Measurements from ENCODE around the gene CACNA1C.

Gene CACNA1C

DNA sequence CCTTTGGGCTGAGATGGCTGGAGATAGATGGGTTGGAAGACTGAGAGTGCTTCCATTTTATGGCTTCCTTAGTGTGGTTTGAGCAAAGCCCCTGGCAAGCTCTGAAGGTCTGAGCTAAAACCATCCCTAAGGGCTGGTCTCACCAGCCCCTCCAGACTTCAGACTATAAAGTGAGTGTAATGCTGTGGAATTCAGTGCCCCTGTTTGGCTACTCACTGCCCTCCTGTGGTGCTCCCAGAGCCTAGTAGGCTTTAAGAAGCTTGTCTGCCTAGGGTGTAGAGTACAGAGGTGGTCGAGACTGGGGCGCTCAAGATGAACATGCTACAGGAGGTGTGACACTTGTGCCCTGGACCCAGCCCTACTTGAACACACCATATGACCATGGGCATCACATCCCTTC is 495.3 kb downstream of the CACNA1C start:
- H3K9me3 ChIP-seq (replicated peaks; ENCODE audit: low read length): no peaks in the 10 kb centered on the region
- H3K36me3 ChIP-seq (ENCODE audit: insufficient read depth, low read length): no peaks in the 10 kb centered on the region
- no peaks in the 10 kb centered on the region for H3K4me1 ChIP-seq (ENCODE audit: control insufficient read depth, insufficient read depth, low read length)
- no peak overlapping the region for H3K9ac ChIP-seq (ENCODE audit: low read depth, low read length)
- no peak overlapping the region for H3K4me2 ChIP-seq (ENCODE audit: low read length)
- no peak overlapping the region for H3K4me3 ChIP-seq (ENCODE audit: low read length)
- peaks cover 24% of the 10 kb centered on the region for H3K27me3 ChIP-seq (ENCODE audit: control insufficient read depth, insufficient read depth, low read length)

DNA sequence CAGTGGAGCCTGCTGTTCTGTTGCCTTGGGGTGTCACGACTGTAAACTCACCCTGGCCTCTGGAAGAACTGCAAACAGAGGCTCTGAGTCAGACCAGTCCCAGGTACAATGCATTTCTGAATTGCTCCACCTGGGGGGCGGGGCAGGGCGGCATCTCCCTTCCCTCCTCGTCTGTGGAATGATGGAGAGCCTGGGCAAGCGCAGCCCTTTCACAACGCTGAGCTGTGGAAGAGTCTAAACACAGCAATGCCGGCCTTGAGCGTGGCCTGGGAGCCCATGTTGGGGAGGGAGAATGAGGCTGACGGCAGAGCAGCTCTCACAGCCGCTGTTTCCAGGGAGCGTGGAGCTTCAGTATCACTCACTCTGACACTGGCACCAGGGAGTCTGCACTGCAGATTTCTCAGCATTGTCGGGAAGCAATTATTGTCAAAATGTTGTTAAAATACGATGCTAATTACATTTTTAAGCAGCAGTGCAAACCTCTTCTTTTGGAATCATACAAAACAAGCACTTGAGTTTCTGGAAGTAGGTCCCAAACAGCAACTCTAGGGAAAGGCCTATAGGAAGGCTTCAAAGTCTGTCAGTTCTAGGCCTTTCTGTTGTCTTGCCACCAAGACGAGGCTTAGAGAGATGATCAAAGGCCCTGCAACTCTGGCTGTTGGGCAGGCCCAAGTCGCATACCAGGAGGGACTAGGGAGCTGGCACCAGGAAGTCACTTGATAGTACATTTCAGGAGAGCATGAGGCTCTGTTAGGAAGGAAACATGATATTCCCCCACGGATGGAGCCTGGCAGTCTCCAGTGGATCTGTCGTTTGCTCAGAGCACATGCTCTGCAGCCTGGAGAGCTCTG is 498.0 kb downstream of the CACNA1C start:
- Histone ChIP-seq H3K36me3 (ENCODE audit: insufficient read depth, low read length) (no peaks in the 10 kb centered on the region), H3K4me3 (ENCODE audit: low read length) (no peak overlapping the region), H3K4me2 (ENCODE audit: low read length) (no peak overlapping the region), H3K9me3 (replicated peaks; ENCODE audit: low read length) (no peaks in the 10 kb centered on the region), H3K4me1 (ENCODE audit: control insufficient read depth, insufficient read depth, low read length) (no peaks in the 10 kb centered on the region), H3K9ac (ENCODE audit: low read depth, low read length) (no peak overlapping the region), H3K27me3 (ENCODE audit: control insufficient read depth, insufficient read depth, low read length) (peaks cover 37% of the 10 kb centered on the region)

GRCh38 chr12:2551412-2551900 is 498.7 kb downstream of the CACNA1C start:
- no peaks in the 10 kb centered on the region for H3K36me3 ChIP-seq (ENCODE audit: insufficient read depth, low read length)
- H3K4me1 ChIP-seq (ENCODE audit: control insufficient read depth, insufficient read depth, low read length): no peaks in the 10 kb centered on the region
- H3K4me3 ChIP-seq (ENCODE audit: low read length): no peak overlapping the region
- H3K27me3 ChIP-seq (ENCODE audit: control insufficient read depth, insufficient read depth, low read length): peaks cover 44% of the 10 kb centered on the region
- no peak overlapping the region for H3K9ac ChIP-seq (ENCODE audit: low read depth, low read length)
- no peaks in the 10 kb centered on the region for H3K9me3 ChIP-seq (replicated peaks; ENCODE audit: low read length)
- no peak overlapping the region for H3K4me2 ChIP-seq (ENCODE audit: low read length)

DNA sequence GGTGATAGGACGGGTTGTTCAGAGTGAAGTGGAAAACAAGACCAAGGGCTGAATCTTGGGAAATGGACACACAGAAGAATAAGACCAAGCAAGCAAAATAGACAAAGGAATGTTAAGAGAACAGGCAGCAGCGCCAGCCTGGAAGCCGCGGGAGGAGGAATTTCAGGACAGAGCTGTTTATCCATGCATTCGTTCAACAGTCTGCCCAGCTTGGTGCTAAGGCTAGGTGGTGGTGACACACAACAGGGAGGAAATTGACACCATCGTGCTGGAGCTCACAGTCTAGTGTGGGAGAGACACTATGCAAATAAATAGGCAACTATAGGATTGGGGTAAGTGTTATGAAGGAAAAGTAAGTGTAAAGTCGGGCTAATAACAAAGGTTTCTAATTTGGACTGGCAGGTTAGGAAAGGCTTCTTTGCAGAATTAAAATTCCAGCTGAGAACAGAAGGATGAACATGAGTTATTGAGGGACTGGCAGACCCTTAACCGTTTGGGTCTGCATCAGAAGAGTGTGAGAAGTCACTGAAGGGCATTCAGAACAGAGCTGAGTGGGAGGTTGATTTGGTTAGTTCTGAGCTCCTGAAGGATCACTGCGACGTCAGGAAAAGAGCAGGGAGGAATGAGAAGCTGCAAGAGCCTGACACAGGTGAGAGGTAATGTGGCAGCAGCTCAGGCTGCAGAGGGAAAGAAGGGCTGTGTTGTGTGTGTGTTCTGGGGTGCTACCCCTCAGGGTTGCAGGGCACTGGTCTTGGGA is 499.4 kb downstream of the CACNA1C start:
- H3K9me3 ChIP-seq (replicated peaks; ENCODE audit: low read length): no peaks in the 10 kb centered on the region
- H3K27me3 ChIP-seq (ENCODE audit: control insufficient read depth, insufficient read depth, low read length): peaks cover 45% of the 10 kb centered on the region
- H3K9ac ChIP-seq (ENCODE audit: low read depth, low read length): no peak overlapping the region

GRCh38 chr12:2553388-2554126 is 500.8 kb downstream of the CACNA1C start:
- H3K9me3 ChIP-seq (replicated peaks; ENCODE audit: low read length): no peaks in the 10 kb centered on the region
- no peak overlapping the region for H3K9ac ChIP-seq (ENCODE audit: low read depth, low read length)
- no peaks in the 10 kb centered on the region for H3K36me3 ChIP-seq (ENCODE audit: insufficient read depth, low read length)
- peaks cover 56% of the 10 kb centered on the region for H3K27me3 ChIP-seq (ENCODE audit: control insufficient read depth, insufficient read depth, low read length)
- no peak overlapping the region for H3K4me3 ChIP-seq (ENCODE audit: low read length)
- no peaks in the 10 kb centered on the region for H3K4me1 ChIP-seq (ENCODE audit: control insufficient read depth, insufficient read depth, low read length)
- no peak overlapping the region for H3K4me2 ChIP-seq (ENCODE audit: low read length)

More for the DNA sequence above, 499.4 kb downstream of the CACNA1C start:
- no peaks in the 10 kb centered on the region for H3K36me3 ChIP-seq (ENCODE audit: insufficient read depth, low read length)
- H3K4me2 ChIP-seq (ENCODE audit: low read length): no peak overlapping the region
- no peak overlapping the region for H3K4me3 ChIP-seq (ENCODE audit: low read length)
- H3K4me1 ChIP-seq (ENCODE audit: control insufficient read depth, insufficient read depth, low read length): no peaks in the 10 kb centered on the region

GRCh38 chr12:2555487-2556082 is 502.8 kb downstream of the CACNA1C start:
- Histone ChIP-seq H3K4me1 (ENCODE audit: control insufficient read depth, insufficient read depth, low read length) (no peaks in the 10 kb centered on the region), H3K9ac (ENCODE audit: low read depth, low read length) (no peak overlapping the region), H3K4me3 (ENCODE audit: low read length) (no peak overlapping the region), H3K4me2 (ENCODE audit: low read length) (no peak overlapping the region), H3K9me3 (replicated peaks; ENCODE audit: low read length) (no peaks in the 10 kb centered on the region), H3K36me3 (ENCODE audit: insufficient read depth, low read length) (no peaks in the 10 kb centered on the region), H3K27me3 (ENCODE audit: control insufficient read depth, insufficient read depth, low read length) (peaks cover 58% of the 10 kb centered on the region)

DNA sequence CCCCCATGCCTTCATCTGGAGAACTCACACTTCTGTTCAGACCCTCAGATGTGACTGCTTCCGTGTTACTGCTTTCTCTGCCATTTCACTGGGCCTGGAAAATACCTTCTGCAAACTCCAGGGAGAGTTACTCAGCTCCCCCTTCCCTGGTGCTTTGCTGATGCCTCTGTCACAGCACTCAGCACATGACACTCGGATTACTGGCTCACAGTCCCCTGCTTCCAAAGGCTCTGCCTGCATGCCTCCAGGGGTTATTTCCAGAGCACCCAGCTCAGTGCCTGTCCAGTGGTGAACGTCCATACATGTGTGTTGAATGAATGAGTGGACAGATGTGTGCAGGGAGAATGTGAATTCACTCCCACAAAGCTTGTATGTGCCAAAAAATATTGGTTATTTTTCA is 504.8 kb downstream of the CACNA1C start:
- H3K4me2 ChIP-seq (ENCODE audit: low read length): no peak overlapping the region
- no peaks in the 10 kb centered on the region for H3K36me3 ChIP-seq (ENCODE audit: insufficient read depth, low read length)
- H3K4me3 ChIP-seq (ENCODE audit: low read length): no peak overlapping the region
- no peaks in the 10 kb centered on the region for H3K9me3 ChIP-seq (replicated peaks; ENCODE audit: low read length)
- H3K9ac ChIP-seq (ENCODE audit: low read depth, low read length): no peak overlapping the region
- no peaks in the 10 kb centered on the region for H3K4me1 ChIP-seq (ENCODE audit: control insufficient read depth, insufficient read depth, low read length)
- H3K27me3 ChIP-seq (ENCODE audit: control insufficient read depth, insufficient read depth, low read length): peaks cover 53% of the 10 kb centered on the region

DNA sequence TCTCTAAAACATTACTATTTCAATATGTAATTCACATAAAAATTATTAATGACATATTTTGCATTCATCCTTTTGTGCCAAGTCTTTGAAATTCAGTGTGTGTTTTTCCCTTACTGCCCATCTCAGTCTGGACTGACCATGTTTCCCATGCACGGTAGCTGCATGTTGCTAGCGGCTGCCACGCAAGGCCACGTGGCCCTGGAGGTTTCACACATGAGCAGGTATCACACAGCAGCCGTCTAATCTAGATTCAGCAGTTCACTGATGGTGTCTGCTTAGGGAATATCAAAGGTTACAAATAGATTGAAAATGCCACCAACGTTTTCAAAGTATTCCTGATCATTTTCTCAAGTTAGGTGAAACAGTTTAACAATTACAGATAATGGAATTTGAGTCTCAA is 507.1 kb downstream of the CACNA1C start:
- Histone ChIP-seq H3K36me3 (ENCODE audit: insufficient read depth, low read length) (no peaks in the 10 kb centered on the region), H3K9me3 (replicated peaks; ENCODE audit: low read length) (no peaks in the 10 kb centered on the region), H3K4me1 (ENCODE audit: control insufficient read depth, insufficient read depth, low read length) (no peaks in the 10 kb centered on the region), H3K4me3 (ENCODE audit: low read length) (no peak overlapping the region), H3K4me2 (ENCODE audit: low read length) (no peak overlapping the region), H3K27me3 (ENCODE audit: control insufficient read depth, insufficient read depth, low read length) (peaks cover 48% of the 10 kb centered on the region), H3K9ac (ENCODE audit: low read depth, low read length) (no peak overlapping the region)

DNA sequence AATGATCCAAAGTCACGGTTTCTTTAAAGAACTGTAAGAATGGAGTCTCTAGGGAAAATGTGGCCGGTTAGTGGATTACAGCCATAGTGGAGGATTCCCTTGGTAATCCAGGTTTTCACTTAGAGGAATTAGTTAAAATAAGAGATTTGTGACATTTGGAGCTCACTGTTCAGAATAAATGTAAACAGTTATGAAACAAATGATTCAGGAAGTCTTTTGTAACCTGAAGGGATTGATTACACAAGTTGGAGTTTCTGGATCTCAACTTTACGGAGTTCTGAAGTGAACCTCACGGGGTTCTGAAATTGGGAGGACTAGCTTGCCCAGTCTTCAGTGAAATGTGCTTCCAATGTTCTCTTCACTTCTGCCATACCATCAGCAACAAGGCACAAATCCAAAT is 507.6 kb downstream of the CACNA1C start:
- Histone ChIP-seq H3K36me3 (ENCODE audit: insufficient read depth, low read length) (no peaks in the 10 kb centered on the region), H3K4me1 (ENCODE audit: control insufficient read depth, insufficient read depth, low read length) (no peaks in the 10 kb centered on the region), H3K4me3 (ENCODE audit: low read length) (no peak overlapping the region), H3K9me3 (replicated peaks; ENCODE audit: low read length) (no peaks in the 10 kb centered on the region), H3K4me2 (ENCODE audit: low read length) (no peak overlapping the region), H3K9ac (ENCODE audit: low read depth, low read length) (no peak overlapping the region), H3K27me3 (ENCODE audit: control insufficient read depth, insufficient read depth, low read length) (peaks cover 47% of the 10 kb centered on the region)

- Histone ChIP-seq H3K4me1 (ENCODE audit: control insufficient read depth, insufficient read depth, low read length) (no peaks in the 10 kb centered on the region), H3K4me3 (ENCODE audit: low read length) (no peak overlapping the region), H3K36me3 (ENCODE audit: insufficient read depth, low read length) (no peaks in the 10 kb centered on the region), H3K4me2 (ENCODE audit: low read length) (no peak overlapping the region), H3K27me3 (ENCODE audit: control insufficient read depth, insufficient read depth, low read length) (peaks cover 37% of the 10 kb centered on the region), H3K9ac (ENCODE audit: low read depth, low read length) (no peak overlapping the region), H3K9me3 (replicated peaks; ENCODE audit: low read length) (no peaks in the 10 kb centered on the region)
These were observed 508.6 kb downstream of the CACNA1C start for GRCh38 chr12:2561367-2561766.

- Histone ChIP-seq H3K4me1 (ENCODE audit: control insufficient read depth, insufficient read depth, low read length) (no peaks in the 10 kb centered on the region), H3K4me2 (ENCODE audit: low read length) (no peak overlapping the region), H3K9me3 (replicated peaks; ENCODE audit: low read length) (no peaks in the 10 kb centered on the region), H3K36me3 (ENCODE audit: insufficient read depth, low read length) (no peaks in the 10 kb centered on the region), H3K27me3 (ENCODE audit: control insufficient read depth, insufficient read depth, low read length) (peaks cover 36% of the 10 kb centered on the region), H3K4me3 (ENCODE audit: low read length) (no peak overlapping the region), H3K9ac (ENCODE audit: low read depth, low read length) (no peak overlapping the region)
These were observed 509.6 kb downstream of the CACNA1C start for GRCh38 chr12:2562400-2562799.

Measured in skeletal muscle satellite cell (primary cell).